IMR-90 (cell line): ENCODE measurements around the gene YLPM1. TPM values are rescaled to one million over a fixed set of nuclear protein-coding genes. Genes with fewer than 3 reads are reported as not detected.

ENCODE experiments used
- ATAC-seq: fragments of 200-7000 bp; cut with Tn5 transposase; 2 replicates; pipeline ENCODE4 v1.9.1; 2020; ENCODE audit warnings: low read depth, mild to moderate bottlenecking, moderate library complexity
- BruUV-seq: library from RNA; stranded (reverse); fragments of 400-500 nt; replicated peaks from 2 replicates; lab custom pipeline; 2021; lab: Mats Ljungman, UMichigan
- CTCF ChIA-PET: fragments of 300-600 bp; formaldehyde crosslinking; extraction: SDS; loops from one replicate; lab custom pipeline; 2021; ENCODE audit warnings: antibody characterized with exemption; lab: Yijun Ruan, JAX
- POLR2A ChIA-PET: fragments of 300-600 bp; sonication (Branson Sonifier 250); formaldehyde crosslinking; loops from one replicate; lab custom pipeline; 2022; ENCODE audit warnings: antibody characterized with exemption; ENCODE audit not compliant: unreplicated experiment; lab: Charles Lee
- DNase-seq: peaks from one replicate; pipeline ENCODE4 v3.0.0; 2013
- H2AFZ ChIP-seq: replicated peaks from 2 replicates; pipeline ENCODE3; 2013; ENCODE audit warnings: low read length, mild to moderate bottlenecking; ENCODE audit not compliant: poor library complexity
- H2AK5ac ChIP-seq: 2 replicates; pipeline ENCODE4 v1.6.1; 2013; ENCODE audit warnings: low read depth, low read length, inconsistent platforms
- H2AK9ac ChIP-seq: replicated peaks from 2 replicates; pipeline ENCODE3; 2013; ENCODE audit warnings: mild to moderate bottlenecking, low read depth, low read length, moderate library complexity; ENCODE audit not compliant: poor library complexity
- H2BK120ac ChIP-seq: 2 replicates; pipeline ENCODE4 v1.6.1; 2013; ENCODE audit warnings: low read depth, low read length, inconsistent platforms
- H2BK15ac ChIP-seq: 3 replicates; pipeline ENCODE4 v1.6.1; 2013; ENCODE audit warnings: low read depth, low read length, inconsistent platforms
- H2BK20ac ChIP-seq: 2 replicates; pipeline ENCODE4 v1.6.1; 2013; ENCODE audit warnings: low read depth, mild to moderate bottlenecking, inconsistent platforms, low read length, moderate library complexity
- H2BK5ac ChIP-seq: 2 replicates; pipeline ENCODE4 v1.6.1; 2013; ENCODE audit warnings: mild to moderate bottlenecking, low read depth, low read length, inconsistent platforms; ENCODE audit not compliant: poor library complexity, severe bottlenecking
- H3K14ac ChIP-seq: replicated peaks from 2 replicates; pipeline ENCODE4 v1.6.1; 2013; ENCODE audit warnings: low read depth, low read length, inconsistent platforms
- H3K18ac ChIP-seq: 2 replicates; pipeline ENCODE4 v1.6.1; 2013; ENCODE audit warnings: low read depth, low read length, control low read depth
- H3K23ac ChIP-seq: 2 replicates; pipeline ENCODE4 v1.6.1; 2013; ENCODE audit warnings: low read depth, low read length, inconsistent platforms
- H3K27ac ChIP-seq: 2 replicates; pipeline ENCODE4 v1.5.1; 2013; ENCODE audit warnings: mild to moderate bottlenecking, control low read depth, low read length; ENCODE audit not compliant: insufficient read depth
- H3K27me3 ChIP-seq: 2 replicates; pipeline ENCODE4 v1.6.1; 2013; ENCODE audit warnings: low read length; ENCODE audit not compliant: control insufficient read depth, insufficient read depth
- H3K36me3 ChIP-seq: 2 replicates; pipeline ENCODE4 v1.6.1; 2013; ENCODE audit warnings: low read length, mixed read lengths; ENCODE audit not compliant: control insufficient read depth, insufficient read depth
- H3K4ac ChIP-seq: 2 replicates; pipeline ENCODE4 v1.6.1; 2013; ENCODE audit warnings: low read depth, low read length, inconsistent platforms
- H3K4me1 ChIP-seq: 2 replicates; pipeline ENCODE4 v1.6.1; 2013; ENCODE audit warnings: low read length, mixed read lengths; ENCODE audit not compliant: control insufficient read depth, insufficient read depth
- H3K4me2 ChIP-seq: 2 replicates; pipeline ENCODE4 v1.6.1; 2013; ENCODE audit warnings: low read depth, mild to moderate bottlenecking, control low read depth, low read length, moderate library complexity
- H3K4me3 ChIP-seq: 2 replicates; pipeline ENCODE4 v1.5.1; 2013; ENCODE audit warnings: low read depth, mild to moderate bottlenecking, control low read depth, low read length, moderate library complexity; ENCODE audit not compliant: insufficient read depth
- H3K56ac ChIP-seq: 2 replicates; pipeline ENCODE4 v1.6.1; 2013; ENCODE audit warnings: low read length, inconsistent platforms; ENCODE audit not compliant: insufficient read depth; ENCODE audit errors: extremely low read depth
- H3K79me1 ChIP-seq, 2 experiments: 2 replicates each; pipeline ENCODE4 v1.6.1; 2013; ENCODE audit warnings: low read length in 2 of 2, inconsistent platforms in 1 of 2, low read depth in 1 of 2
- H3K9ac ChIP-seq: 2 replicates; pipeline ENCODE4 v1.6.1; 2013; ENCODE audit warnings: low read depth, low read length, control low read depth
- H3K9me1 ChIP-seq: 2 replicates; pipeline ENCODE4 v1.6.1; 2013; ENCODE audit warnings: low read length, inconsistent platforms; ENCODE audit not compliant: insufficient read depth
- H3K9me3 ChIP-seq: 2 replicates; pipeline ENCODE4 v1.6.1; 2013; ENCODE audit warnings: low read length; ENCODE audit not compliant: control insufficient read depth, insufficient read depth
- H4K20me1 ChIP-seq: 2 replicates; pipeline ENCODE4 v1.6.1; 2013; ENCODE audit warnings: low read length, inconsistent platforms; ENCODE audit not compliant: insufficient read depth
- H4K5ac ChIP-seq: 2 replicates; pipeline ENCODE4 v1.6.1; 2013; ENCODE audit warnings: mild to moderate bottlenecking, low read depth, low read length, control low read depth
- H4K8ac ChIP-seq, 2 experiments: 2 replicates each; pipeline ENCODE4 v1.6.1; 2013; ENCODE audit warnings: low read depth in 2 of 2, low read length in 2 of 2, control low read depth in 1 of 2, inconsistent platforms in 1 of 2
- H4K91ac ChIP-seq: 2 replicates; pipeline ENCODE4 v1.6.1; 2013; ENCODE audit warnings: low read depth, low read length, inconsistent platforms; ENCODE audit not compliant: insufficient read depth
- MAFK ChIP-seq: IDR thresholded peaks from 2 replicates; pipeline ENCODE4 v1.6.1; 2012; ENCODE audit warnings: low read depth, low read length, improper control_type of control experiment
- RAD21 ChIP-seq: IDR thresholded peaks from 2 replicates; pipeline ENCODE4 v1.6.1; 2012; ENCODE audit warnings: low read length, improper control_type of control experiment
- RCOR1 ChIP-seq: IDR thresholded peaks from 2 replicates; pipeline ENCODE4 v1.6.1; 2012; ENCODE audit warnings: mild to moderate bottlenecking, low read length, improper control_type of control experiment; ENCODE audit not compliant: insufficient replicate concordance
- SMC3 ChIP-seq: fragments of 150-350 bp; IDR thresholded peaks from 2 replicates; pipeline ENCODE4 v1.6.1; 2016; ENCODE audit warnings: low read depth, mild to moderate bottlenecking, antibody characterized with exemption, low read length, moderate library complexity
- WGBS, 2 experiments: methylation state at CpG; one replicate each; pipeline versions ENCODE4 v1.1.5 to v1.1.7; 2013; ENCODE audit warnings: missing lambda C conversion rate in 2 of 2; ENCODE audit not compliant: insufficient read length in 1 of 2; ENCODE audit errors: extremely low coverage in 2 of 2; 5-methylcytosine and 5-hydroxymethylcytosine counted together
- dilution Hi-C: fragments of 300-500 bp; cut with HindIII; formaldehyde crosslinking; loops from one replicate; pipeline ENCODE4 v1.14.3; 2018; ENCODE audit warnings: low sequenced_read_pairs; ENCODE audit not compliant: unreplicated experiment
- in situ Hi-C: fragments of 300-500 bp; cut with MboI; formaldehyde crosslinking; loops from 3 replicates; pipeline ENCODE4 v1.14.3; 2019; ENCODE audit warnings: low sequenced_read_pairs, inconsistent platforms, mixed read lengths
- intact Hi-C: fragments of 100-400 bp; cut with micrococcal nuclease; formaldehyde crosslinking; loops from 2 replicates; pipeline ENCODE4 v1.10.0; 2022
- polyA plus RNA-seq, 3 experiments: library from polyadenylated mRNA; depleted of rRNA; stranded (reverse); fragments of >200 nt; gene quantifications; 2 replicates each; pipeline ENCODE4 v1.2.3, GENCODE V29; 2012; ENCODE audit warnings: low replicate concordance in 1 of 3
- total RNA-seq: library from RNA; depleted of rRNA; stranded (reverse); fragments of >200 nt; gene quantifications from 2 replicates; pipeline ENCODE4 v1.2.3, GENCODE V29; 2012
- TF ChIP-seq, protein P1 (sequence below): fragments of 150-350 bp; IDR thresholded peaks from 2 replicates; pipeline ENCODE4 v1.6.1; 2017; ENCODE audit warnings: mild to moderate bottlenecking, antibody characterized with exemption, low read length, low read depth

Gene YLPM1
- total and polyA plus RNA-seq, 2 of the 4 experiments (the other 2 are of a cell fraction): 8.2 to 19.7 TPM

GRCh38 chr14:74821267-74821915 is 58.3 kb downstream of the YLPM1 start:
- no TSS peak for BruUV-seq
- Histone ChIP-seq H2BK15ac (no peak overlapping the region), H2AK5ac (no peak overlapping the region), H2BK20ac (no peak overlapping the region), H3K18ac (no peak overlapping the region), H3K4me2 (no peak overlapping the region), H3K27ac (no peak overlapping the region), H3K9ac (no peak overlapping the region), H4K5ac (no peak overlapping the region), H3K56ac (no peak overlapping the region), H3K14ac (no peak overlapping the region), H2AFZ (no peak overlapping the region), H2BK5ac (no peak overlapping the region), H2BK120ac (no peak overlapping the region), H2AK9ac (no peak overlapping the region), H3K79me1 (peaks cover 3 to 11% of the 10 kb centered on the region in 2 experiments; a peak in 3 of 4 replicates), H4K8ac (no peak overlapping the region), H3K4ac (no peak overlapping the region), H3K23ac (no peak overlapping the region), H3K9me3 (no peaks in the 10 kb centered on the region), H3K36me3 (peaks cover 31% of the 10 kb centered on the region), H3K9me1 (0 out of 2 replicates have a peak, but pooled peaks cover under 1% of the 10 kb centered on the region), H3K4me1 (no peaks in the 10 kb centered on the region), H4K91ac (no peak overlapping the region), H3K4me3 (no peak overlapping the region), H4K20me1 (no peaks in the 10 kb centered on the region), H3K27me3 (no peaks in the 10 kb centered on the region)
- CTCF ChIA-PET: no interaction called here
- POLR2A ChIA-PET: no interaction called here
- intact Hi-C loops: loop anchor here (5.0 kb wide), 1 partner anchor 39 kb away; no protein-coding TSS in a partner anchor
- ATAC-seq: no peak
- TF ChIP-seq MAFK (no peak), SMC3 (no peak), RCOR1 (no peak), RAD21 (no peak)
- TF ChIP-seq, protein P1, sequence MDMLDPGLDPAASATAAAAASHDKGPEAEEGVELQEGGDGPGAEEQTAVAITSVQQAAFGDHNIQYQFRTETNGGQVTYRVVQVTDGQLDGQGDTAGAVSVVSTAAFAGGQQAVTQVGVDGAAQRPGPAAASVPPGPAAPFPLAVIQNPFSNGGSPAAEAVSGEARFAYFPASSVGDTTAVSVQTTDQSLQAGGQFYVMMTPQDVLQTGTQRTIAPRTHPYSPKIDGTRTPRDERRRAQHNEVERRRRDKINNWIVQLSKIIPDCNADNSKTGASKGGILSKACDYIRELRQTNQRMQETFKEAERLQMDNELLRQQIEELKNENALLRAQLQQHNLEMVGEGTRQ: no peak
- 100% methylated on average over 3 of the region's 5 CpGs; no CpG with 5 or more reads in 1 of the 2 experiments for whole genome bisulfite sequencing, 2 experiments
- DNase-seq: no peak
- in situ Hi-C loops: no loop called here
- dilution Hi-C loops: no loop called here
